GM21576 (cell line): Measurements from ENCODE around the gene PKIB.

Source experiments
- ATAC-seq: cut with Tn5 transposase; IDR thresholded peaks from one replicate; pipeline ENCODE4 v1.9.1; 2021; ENCODE audit warnings: mild to moderate bottlenecking, moderate library complexity; ENCODE audit not compliant: unreplicated experiment

PKIB gene

GRCh38 chr6:122665929-122666328, 55.7 kb downstream of the PKIB start:
- no peak for ATAC-seq

- no peak for ATAC-seq
These were observed 56.2 kb downstream of the PKIB start for GRCh38 chr6:122666418-122666817.

DNA sequence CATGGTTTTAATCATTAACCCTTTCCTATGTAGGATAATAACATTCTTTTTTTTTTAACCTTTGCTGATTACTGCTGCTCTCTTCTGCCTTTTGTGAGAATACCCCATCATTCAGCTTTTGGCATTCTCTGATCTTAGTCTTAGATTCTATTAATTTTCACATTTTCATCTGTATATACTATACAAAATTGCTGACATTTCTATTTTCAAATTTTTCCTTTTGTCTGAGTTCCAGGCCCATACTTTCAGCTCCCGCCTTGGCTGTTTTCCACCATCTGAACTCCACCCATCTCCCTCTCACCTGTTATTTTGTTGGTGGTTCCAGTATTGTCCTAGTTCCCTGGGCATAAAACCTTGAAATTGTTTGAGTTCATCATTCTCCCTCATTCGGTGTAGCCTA, 59.2 kb downstream of the PKIB start:
- ATAC-seq, result no peak

- ATAC-seq, result no peak
These were observed 59.7 kb downstream of the PKIB start for GRCh38 chr6:122669868-122670267.

GRCh38 chr6:122671251-122671650, 61.0 kb downstream of the PKIB start:
- no peak for ATAC-seq

- no peak for ATAC-seq
These were observed 63.2 kb downstream of the PKIB start for GRCh38 chr6:122673343-122673961.

- no peak for ATAC-seq
These were observed 65.9 kb downstream of the PKIB start for GRCh38 chr6:122676146-122676545.

GRCh38 chr6:122676688-122677087, 66.5 kb downstream of the PKIB start:
- ATAC-seq, result no peak

- ATAC-seq, result no peak
These were observed 67.2 kb downstream of the PKIB start for GRCh38 chr6:122677406-122677805.

DNA sequence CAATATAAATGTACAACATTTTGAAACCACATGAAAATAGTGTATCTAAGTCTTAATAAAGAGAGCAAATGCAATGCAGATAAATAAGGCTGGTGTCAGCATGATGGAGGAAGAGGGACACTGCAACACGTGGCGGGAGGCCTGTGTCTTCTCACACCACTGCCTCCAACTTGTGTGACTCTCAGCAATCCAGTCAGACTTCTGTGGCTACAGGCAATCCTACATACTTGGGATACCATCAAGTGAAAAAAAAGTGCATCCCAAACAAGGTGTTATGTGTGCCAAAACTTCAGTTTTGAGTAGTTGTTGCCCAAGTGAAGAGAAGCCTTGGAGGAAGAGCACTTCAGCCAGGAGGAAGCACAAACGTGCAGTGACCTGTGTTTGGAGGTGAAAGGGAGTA, 68.6 kb downstream of the PKIB start:
- ATAC-seq, result no peak

- no peak for ATAC-seq
These were observed 71.5 kb downstream of the PKIB start for GRCh38 chr6:122681705-122682104.

DNA sequence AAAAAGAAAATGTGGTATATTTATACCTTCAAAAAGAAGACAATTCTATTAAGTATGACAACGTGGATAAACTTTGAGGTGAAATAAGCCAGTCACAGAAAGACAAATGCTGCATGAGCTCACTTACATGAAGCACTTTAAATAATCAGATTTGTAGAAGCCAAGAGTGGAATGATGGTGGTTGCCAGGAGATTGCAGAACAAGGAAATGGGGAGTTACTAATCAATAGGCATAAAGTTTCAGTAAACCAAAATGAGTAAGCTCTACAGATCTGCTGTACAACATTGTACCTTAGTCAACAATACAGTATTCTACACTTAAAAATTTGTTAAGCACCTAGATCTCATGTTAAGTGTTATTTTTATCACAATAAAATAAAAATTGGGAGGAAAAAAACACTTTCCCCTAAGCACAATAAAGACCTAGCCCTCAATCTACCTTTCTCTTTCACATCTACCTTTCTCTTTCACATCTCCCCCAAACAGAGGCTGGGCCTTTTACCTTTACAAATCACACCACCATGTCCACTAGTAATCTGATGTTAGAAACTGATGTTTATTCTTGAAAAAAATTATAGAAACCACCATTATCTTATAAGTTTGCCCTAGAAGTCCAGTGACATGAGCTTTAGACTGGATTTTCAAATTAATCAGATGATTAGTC, 73.9 kb downstream of the PKIB start:
- ATAC-seq, result no peak

- ATAC-seq, result no peak
These were observed 82.0 kb downstream of the PKIB start for GRCh38 chr6:122692175-122692598.

DNA sequence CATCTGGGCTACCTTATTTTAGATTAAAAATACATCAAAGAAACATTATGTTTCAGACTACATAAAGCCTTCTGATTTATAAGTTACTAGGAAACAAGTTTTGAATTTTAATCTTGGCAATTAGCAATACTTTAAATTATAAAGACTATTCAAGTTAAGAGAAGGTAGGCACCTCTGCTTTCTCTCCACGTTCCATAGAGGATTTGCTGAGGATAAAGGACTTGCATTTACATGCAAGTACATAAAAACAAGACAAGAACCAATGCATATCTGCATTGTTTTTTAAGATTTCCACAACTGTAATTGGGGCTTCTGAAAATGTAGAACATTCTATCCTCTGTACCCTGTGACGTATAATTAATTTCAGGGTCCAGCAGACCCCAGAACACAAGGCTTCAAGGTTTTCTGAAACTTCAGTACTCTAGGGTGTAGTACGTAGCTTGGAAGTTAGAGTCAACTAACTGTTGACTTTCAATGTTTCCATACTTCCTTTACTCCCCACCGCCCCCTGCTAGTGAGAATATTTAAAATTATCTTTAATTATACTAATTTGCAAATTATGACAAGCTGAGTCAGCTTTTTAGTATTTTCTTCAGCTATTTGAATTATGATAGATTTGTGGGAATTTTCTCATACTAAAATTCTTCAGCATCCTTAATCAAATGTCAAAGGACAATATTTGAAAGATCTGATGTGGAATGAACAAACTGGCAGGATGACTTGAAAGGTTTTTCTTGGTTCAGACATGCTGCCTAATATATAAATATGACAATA, 82.8 kb downstream of the PKIB start:
- ATAC-seq, result no peak

- no peak for ATAC-seq
These were observed 83.9 kb downstream of the PKIB start for GRCh38 chr6:122694075-122694474.

DNA sequence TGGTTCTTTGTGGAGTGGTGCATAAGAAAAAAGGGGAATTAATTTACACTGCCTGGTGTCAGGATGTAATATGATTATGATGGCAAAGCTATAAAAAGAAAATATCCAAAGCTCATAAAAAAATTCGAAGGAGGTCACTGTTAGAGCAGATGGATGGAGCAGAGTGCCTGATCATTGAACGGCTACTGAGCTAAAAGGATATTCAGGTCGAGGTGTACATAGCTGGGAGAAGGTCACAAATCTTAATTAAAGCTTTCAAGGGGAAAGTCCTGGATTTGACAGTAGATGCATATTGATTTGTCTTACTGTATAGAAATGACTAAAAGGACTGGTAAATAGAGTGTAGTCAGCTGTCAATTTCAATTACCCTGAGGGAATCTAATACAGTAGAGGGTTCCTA, 84.4 kb downstream of the PKIB start:
- ATAC-seq, result no peak

GRCh38 chr6:122695188-122695587, 85.0 kb downstream of the PKIB start:
- no peak for ATAC-seq

GRCh38 chr6:122696079-122696478, 85.9 kb downstream of the PKIB start:
- no peak for ATAC-seq

DNA sequence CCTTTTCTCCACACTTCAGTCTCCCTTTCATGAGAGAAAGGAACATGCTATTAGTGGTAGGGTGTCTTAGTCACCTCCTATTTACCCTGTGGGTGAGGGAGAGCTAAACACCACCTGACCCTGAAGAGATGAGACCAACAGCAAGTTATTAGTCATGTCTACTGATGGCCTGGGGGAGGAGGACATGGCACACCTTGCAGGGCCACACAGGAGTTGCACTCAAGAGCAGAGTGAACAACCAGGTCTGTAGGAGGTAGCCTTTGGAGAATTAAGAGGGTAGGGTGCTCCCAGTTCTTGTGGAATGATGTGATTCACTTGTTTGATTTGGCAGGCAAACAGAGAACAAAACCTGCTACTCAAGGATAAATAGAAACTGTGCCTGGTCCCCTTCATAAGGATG, 86.6 kb downstream of the PKIB start:
- no peak for ATAC-seq

DNA sequence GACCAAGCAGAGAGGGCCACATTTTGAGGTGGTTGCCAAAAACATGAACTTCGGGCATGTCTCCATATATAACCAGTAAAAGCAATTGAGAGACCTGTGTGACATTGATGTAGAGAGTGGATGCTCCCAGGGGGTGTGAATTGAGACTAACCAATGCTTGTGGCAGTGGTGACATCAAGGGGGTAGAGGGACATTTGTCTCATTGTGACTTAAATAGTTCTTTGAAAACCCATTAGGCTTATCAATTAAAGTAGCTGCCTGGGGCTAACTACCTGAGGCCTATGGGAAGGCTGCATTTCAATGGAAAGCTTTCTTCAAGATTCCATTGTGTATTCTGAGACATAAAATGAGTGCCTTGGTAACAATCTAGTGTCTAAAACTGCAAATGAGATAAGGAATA, 87.3 kb downstream of the PKIB start:
- ATAC-seq, result no peak

GRCh38 chr6:122701666-122702065, 91.5 kb downstream of the PKIB start:
- no peak for ATAC-seq

DNA sequence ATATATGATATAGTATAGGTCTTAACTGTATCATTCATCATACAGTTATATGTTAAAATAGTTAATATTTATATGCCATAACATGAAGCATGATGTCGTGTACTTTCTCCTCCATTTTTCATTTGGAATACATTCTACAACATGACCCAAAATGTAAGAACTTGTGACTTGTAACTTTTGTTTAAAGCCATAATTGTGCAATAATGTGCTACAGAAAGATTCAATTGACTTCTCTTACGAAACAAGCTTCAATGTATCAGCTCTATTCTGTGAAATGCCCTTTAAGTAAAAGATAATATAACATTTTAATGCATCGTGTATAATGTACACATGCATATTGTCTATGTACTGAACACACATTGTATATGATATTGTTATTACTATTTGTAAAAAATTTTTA, 92.6 kb downstream of the PKIB start:
- no peak for ATAC-seq
